HPDE6-E6E7 (cell line): Measurements from ENCODE around the gene SEBOX.
"Not testable (repeated sequence)": the region's sequence is repeated elsewhere in the genome, so short reads cannot be mapped to it uniquely, and the experiment has no call there.

Experiments
- DNase-seq: peaks from one replicate; pipeline ENCODE4 v3.0.0; 2011; ENCODE audit warnings: missing footprints; ENCODE audit errors: extremely low spot score

SEBOX gene

GRCh38 chr17:28340374-28340773 lies 24.6 kb downstream of the SEBOX start:
- no peak for DNase-seq

- no peak for DNase-seq
Measured at GRCh38 chr17:28339431-28339830, 25.6 kb downstream of the SEBOX start.

- DNase-seq = not testable (repeated sequence)
Measured at GRCh38 chr17:28338769-28339212, 26.2 kb downstream of the SEBOX start.

GRCh38 chr17:28338056-28338768 lies 26.8 kb downstream of the SEBOX start:
- DNase-seq = no peak

DNA sequence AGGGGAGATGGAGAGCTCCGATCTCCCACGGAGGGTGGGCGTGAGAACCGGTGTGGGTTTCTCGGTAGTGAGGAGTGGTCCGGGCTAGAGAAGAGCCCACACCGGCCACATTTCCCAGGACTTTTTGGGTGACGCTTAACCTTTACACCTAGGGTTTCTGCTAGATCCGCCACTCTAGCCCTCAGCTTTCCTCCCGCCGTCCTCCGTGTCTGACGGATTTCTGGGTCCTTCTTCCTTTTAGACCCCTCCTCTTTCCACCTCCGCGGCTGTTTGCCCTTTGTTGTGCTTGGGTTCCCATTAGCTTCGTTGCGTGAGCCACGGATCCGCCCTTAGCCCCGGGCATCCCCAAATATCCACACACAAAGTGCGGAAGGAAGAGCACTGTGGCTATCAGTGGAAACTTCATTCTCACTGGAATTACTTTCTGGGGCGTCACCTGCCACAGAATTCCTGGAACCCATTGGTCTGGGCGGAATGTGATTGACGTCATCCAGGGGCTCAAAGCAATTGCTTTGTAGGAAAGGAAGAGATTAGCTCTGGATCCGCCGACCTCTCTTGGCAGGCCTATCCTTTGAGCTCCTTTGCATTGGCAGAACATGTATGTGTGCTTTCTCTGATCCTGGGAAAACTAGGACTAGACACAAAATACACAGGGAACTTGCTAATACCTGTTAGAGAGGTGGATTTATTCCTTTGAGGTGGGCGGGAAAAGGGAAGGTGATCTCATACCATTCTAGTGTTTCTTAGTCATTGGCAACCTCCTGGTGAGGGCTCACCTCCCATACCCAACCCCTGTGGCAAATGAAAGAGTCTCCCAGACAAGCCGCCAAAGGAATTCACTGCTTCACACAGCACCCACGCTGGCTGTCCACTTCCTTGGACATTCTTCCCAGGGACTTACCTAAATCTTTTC lies 28.8 kb downstream of the SEBOX start:
- DNase-seq = peak; percentile 77

DNA sequence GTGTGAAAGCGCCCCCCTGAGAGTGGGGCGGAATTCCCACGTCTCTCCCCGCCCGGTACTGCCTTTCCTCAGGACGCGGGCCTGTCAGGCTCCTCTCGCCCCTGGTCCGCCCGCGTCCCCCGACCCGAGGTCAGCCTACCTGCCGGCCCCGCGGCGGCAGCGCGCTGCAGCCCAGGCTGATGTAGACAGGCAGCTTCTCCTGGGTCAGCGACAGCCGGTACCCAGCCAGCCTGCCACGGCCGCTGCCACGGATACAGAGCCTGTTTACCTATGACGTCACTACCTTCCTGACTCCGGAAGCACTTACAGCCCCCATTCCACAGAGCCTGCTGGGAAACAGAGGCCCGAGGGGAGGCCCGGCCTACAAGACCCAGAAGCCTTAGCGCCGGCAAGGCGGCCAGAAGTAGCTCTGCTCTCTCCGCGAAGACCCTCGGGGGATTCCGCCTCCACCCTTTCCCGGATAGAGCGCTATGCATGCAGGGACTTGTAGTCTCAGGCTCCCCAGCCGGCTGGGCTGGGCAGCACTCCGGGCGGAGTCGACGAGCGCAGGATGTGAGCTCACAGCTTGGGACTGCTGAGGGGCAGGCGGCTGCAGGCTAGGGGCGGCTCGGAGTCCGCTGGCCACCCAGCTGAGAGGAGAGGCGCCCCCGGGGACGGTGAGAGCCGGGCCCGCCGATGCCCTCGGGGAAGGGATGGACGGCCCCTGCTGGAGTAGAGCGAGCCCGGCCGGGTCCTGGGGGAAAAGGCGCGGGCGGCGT lies 29.6 kb downstream of the SEBOX start, which contains the start of the genes IFT20 and TNFAIP1:
Gene IFT20 (minus strand): TSS at position 272 of the 758 bp plus-strand sequence. CDS start 3,487 bp downstream, outside the sequence.
Gene TNFAIP1 (plus strand): TSS at position 561 of the 758 bp plus-strand sequence. CDS start 3,761 bp downstream, outside the sequence.
- peak; percentile 94 for DNase-seq

GRCh38 chr17:28334666-28335200 lies 30.3 kb downstream of the SEBOX start:
- no peak for DNase-seq

DNA sequence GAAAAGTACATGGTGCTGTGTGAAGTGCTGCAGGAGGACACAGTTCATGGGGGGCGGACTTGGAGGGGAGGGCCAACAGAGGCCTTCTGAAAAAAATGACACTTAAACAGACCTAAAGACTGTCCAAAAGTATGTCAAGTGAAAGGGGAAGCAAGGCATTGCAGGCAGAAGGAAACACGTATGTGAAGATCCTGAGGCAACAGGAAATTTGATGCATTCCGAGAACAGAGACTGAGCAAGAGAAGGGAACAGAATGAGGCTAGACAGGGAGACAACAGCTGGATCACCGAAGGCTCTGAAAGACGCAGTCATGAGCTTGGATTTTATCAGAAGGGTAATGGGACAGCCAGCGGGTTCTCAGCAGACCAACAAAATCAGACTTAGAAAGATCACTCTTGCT lies 30.8 kb downstream of the SEBOX start:
- DNase-seq = no peak

- no peak for DNase-seq
Measured at GRCh38 chr17:28333083-28333746, 31.8 kb downstream of the SEBOX start.

DNA sequence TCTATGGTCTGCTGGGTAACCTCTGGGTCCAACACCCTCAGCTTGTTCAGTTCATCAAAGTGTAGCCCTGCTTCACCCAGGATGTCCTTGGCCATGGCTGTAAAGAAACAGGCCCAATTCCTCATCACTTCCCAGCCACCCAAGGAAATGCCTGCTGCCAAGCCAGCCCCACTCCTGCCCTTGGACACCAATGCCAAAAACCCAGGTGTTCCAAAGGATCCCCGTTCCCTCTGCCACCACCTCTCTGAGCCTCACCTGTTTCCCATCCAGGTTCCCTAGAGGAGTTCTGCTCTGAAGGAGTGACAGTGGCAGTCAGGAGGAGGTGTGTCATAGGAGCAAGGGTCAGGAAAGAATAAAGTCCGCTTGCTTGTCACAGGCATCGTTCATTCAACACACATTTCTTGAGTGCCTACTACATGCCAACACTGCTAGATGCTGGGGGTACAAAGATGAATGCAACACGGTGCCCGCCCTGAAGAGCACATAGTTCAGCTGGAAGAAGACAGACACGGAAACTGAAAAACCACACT lies 33.0 kb downstream of the SEBOX start:
- no peak for DNase-seq

DNA sequence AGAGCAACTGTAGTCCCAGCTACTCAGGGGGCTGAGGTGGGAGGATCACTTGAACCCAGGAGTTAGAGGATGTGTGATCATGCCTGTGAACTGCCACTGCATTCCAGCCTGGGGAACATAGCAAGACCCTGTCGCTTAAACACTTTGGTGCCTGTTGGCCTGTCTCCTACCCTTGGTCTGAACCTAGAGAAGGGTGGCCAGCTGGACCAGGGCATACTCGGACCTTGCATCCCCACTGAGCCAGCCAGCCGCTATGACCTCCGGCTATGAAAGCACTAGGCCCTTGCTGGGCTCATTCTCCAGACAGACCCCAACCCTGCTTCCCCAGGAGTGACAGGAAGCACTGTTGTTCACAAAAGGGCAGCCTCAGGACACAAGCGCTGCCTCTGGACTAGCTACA lies 34.3 kb downstream of the SEBOX start:
- DNase-seq = no peak

- no peak for DNase-seq
Measured at GRCh38 chr17:28328325-28328724, 36.7 kb downstream of the SEBOX start.

DNA sequence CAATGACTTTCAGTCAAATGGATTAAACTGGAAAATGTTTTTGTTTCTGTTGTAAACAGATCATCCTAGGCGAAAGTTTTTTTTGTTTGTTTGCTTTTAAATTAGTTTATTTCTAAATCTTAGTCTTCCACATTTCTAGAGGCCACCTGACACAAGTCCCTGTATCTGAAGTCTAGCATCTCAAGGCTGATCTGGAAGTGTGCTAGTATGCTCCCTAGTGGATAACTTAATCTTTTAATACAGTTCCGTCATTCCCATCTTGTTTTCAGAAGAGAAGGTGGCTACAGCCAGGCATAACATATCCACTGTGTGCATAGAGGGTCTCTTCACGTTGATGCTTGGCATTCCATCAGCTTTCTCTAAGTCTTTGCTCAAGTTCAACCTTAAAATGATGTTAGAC lies 37.3 kb downstream of the SEBOX start:
- DNase-seq = no peak

- no peak for DNase-seq
Measured at GRCh38 chr17:28327031-28327607, 37.9 kb downstream of the SEBOX start.

GRCh38 chr17:28326114-28326513 lies 38.9 kb downstream of the SEBOX start:
- no peak for DNase-seq

- no peak for DNase-seq
Measured at GRCh38 chr17:28325211-28325610, 39.8 kb downstream of the SEBOX start.

GRCh38 chr17:28324781-28325180 lies 40.2 kb downstream of the SEBOX start:
- no peak for DNase-seq

- no peak for DNase-seq
Measured at GRCh38 chr17:28324267-28324745, 40.7 kb downstream of the SEBOX start.

GRCh38 chr17:28320215-28321061 lies 44.6 kb downstream of the SEBOX start:
- no peak for DNase-seq
